Mesothelial cell of epicardium (in vitro differentiated cells): ENCODE data around the gene CENPM. TPM values are rescaled to one million over a fixed set of nuclear protein-coding genes. Genes with fewer than 3 reads are reported as not detected.

Experiments used
- DNase-seq, 2 experiments: peaks; one replicate each; pipeline ENCODE4 v3.0.0; 2021; ENCODE audit warnings: low spot score in 2 of 2; ENCODE audit not compliant: unreplicated experiment in 2 of 2
- H3K27ac Mint-ChIP-seq: 2 replicates; pipeline ENCODE4 v1.8.0; 2021; ENCODE audit warnings: mixed read lengths
- H3K27me3 Mint-ChIP-seq: 2 replicates; pipeline ENCODE4 v1.8.0; 2021; ENCODE audit warnings: low read depth, mixed read lengths
- H3K36me3 Mint-ChIP-seq: 2 replicates; pipeline ENCODE4 v1.8.0; 2021; ENCODE audit warnings: mixed read lengths
- H3K4me1 Mint-ChIP-seq: 2 replicates; pipeline ENCODE4 v1.8.0; 2021; ENCODE audit warnings: mixed read lengths
- H3K4me3 Mint-ChIP-seq: 2 replicates; pipeline ENCODE4 v1.8.0; 2021; ENCODE audit warnings: mild to moderate bottlenecking, moderate library complexity, mixed read lengths
- H3K9me3 Mint-ChIP-seq: 2 replicates; pipeline ENCODE4 v1.8.0; 2021; ENCODE audit warnings: mixed read lengths
- CTCF ChIP-seq: fragments of 200-600 bp; sonication (generic); IDR thresholded peaks from one replicate; pipeline ENCODE4 v1.5.0; 2021; ENCODE audit warnings: antibody characterized with exemption; ENCODE audit not compliant: unreplicated experiment
- total RNA-seq: library from RNA; stranded (reverse); gene quantifications from 3 replicates; pipeline ENCODE4 v1.2.1, GENCODE V29; 2021

The CENPM gene
- total RNA-seq, 1 donor from 2014 or later: 13.3 TPM

GRCh38 chr22:41932353-41932752, 14.6 kb downstream of the CENPM start:
- no peak for TF ChIP-seq CTCF
- no peak for DNase-seq
- H3K27ac Mint-ChIP-seq: no peak overlapping the region
- no peaks in the 10 kb centered on the region for H3K9me3 Mint-ChIP-seq
- H3K4me1 Mint-ChIP-seq: peaks cover 7% of the 10 kb centered on the region
- peaks cover 10% of the 10 kb centered on the region for H3K27me3 Mint-ChIP-seq
- no peaks in the 10 kb centered on the region for H3K36me3 Mint-ChIP-seq
- no peak overlapping the region for H3K4me3 Mint-ChIP-seq

GRCh38 chr22:41931701-41932269, 15.2 kb downstream of the CENPM start:
- H3K27me3 Mint-ChIP-seq: peaks cover 16% of the 10 kb centered on the region
- H3K36me3 Mint-ChIP-seq: no peaks in the 10 kb centered on the region
- DNase-seq: no peak
- TF ChIP-seq CTCF: no peak
- no peak overlapping the region for H3K4me3 Mint-ChIP-seq
- no peaks in the 10 kb centered on the region for H3K9me3 Mint-ChIP-seq
- H3K27ac Mint-ChIP-seq: no peak overlapping the region
- peaks cover 7% of the 10 kb centered on the region for H3K4me1 Mint-ChIP-seq

- H3K4me1 Mint-ChIP-seq: peaks cover 10% of the 10 kb centered on the region
- H3K27me3 Mint-ChIP-seq: peaks cover 32% of the 10 kb centered on the region
- no peak for TF ChIP-seq CTCF
- H3K27ac Mint-ChIP-seq: no peak overlapping the region
- H3K36me3 Mint-ChIP-seq: no peaks in the 10 kb centered on the region
- DNase-seq: no peak
- no peaks in the 10 kb centered on the region for H3K9me3 Mint-ChIP-seq
- no peak overlapping the region for H3K4me3 Mint-ChIP-seq
Observed at GRCh38 chr22:41929418-41929810, 17.5 kb downstream of the CENPM start.

GRCh38 chr22:41928593-41929417, 18.1 kb downstream of the CENPM start:
- Mint-ChIP-seq H3K27ac (no peak overlapping the region), H3K36me3 (no peaks in the 10 kb centered on the region), H3K27me3 (peaks cover 33% of the 10 kb centered on the region), H3K9me3 (no peaks in the 10 kb centered on the region), H3K4me3 (no peak overlapping the region), H3K4me1 (peaks cover 10% of the 10 kb centered on the region)
- TF ChIP-seq CTCF: no peak
- DNase-seq: no peak

GRCh38 chr22:41927813-41928212, 19.1 kb downstream of the CENPM start:
- H3K9me3 Mint-ChIP-seq: no peaks in the 10 kb centered on the region
- peaks cover 10% of the 10 kb centered on the region for H3K4me1 Mint-ChIP-seq
- no peak for DNase-seq
- no peaks in the 10 kb centered on the region for H3K36me3 Mint-ChIP-seq
- TF ChIP-seq CTCF: no peak
- no peak overlapping the region for H3K27ac Mint-ChIP-seq
- H3K27me3 Mint-ChIP-seq: peaks cover 42% of the 10 kb centered on the region
- H3K4me3 Mint-ChIP-seq: peak overlapping the region; percentile 47
